ENCODE measurements around the gene C15orf39. TPM values are rescaled to one million over a fixed set of nuclear protein-coding genes. Genes with fewer than 3 reads are reported as not detected.
A peak's percentile ranks its signal among the peaks of the same experiment; 100 is the strongest.
"Not testable (repeated sequence)": the region's sequence is repeated elsewhere in the genome, so short reads cannot be mapped to it uniquely, and the experiment has no call there.

Gene C15orf39
- total RNA-seq, 6 experiments from 2014 or later, result 3.6 to 9.4 (median 5.8) TPM

DNA sequence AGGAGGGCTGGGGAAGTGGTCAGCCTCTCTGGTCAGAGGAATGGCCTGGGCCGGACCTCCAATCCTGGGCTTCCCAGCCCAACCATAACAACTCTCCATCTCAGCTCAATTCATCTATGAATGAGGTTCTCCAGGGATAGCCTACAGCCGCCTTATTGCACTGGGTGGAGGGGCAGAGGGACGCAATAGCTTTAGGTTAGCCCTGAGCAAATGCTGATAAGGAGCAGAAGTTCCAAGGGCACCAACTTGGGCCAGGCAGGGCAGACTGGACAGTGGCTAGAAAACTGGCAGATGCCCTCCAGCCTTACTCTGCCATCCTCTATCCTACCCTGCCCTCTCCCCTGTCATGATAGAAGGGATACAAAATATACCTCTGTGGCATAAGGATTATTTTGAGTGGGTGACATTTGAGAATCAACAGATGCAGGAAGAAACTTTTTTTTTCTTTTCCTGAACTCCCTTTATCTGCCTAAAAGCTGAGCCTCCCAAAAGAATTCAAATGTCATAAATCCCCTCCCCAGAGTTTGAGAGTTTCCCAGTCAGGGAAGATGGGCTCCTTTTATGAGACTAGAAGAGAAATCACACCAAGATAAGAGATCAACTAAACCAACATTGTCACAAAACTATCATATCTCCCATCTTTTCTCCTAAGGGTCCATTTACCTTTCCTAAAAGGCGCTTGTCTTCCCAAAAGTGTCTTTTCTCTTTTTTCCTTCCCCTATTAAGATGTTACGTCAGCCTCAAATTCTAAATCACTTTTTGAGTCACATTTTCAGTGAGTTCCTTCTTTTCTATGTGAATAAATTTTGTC is 40.4 kb upstream of the C15orf39 start:
- Histone ChIP-seq H3K4me1 (no peaks in the 10 kb centered on the region), H3K27me3 (no peaks in the 10 kb centered on the region), H3K27ac (no peak overlapping the region), H3K36me3 (no peaks in the 10 kb centered on the region), H3K9me3 (no peaks in the 10 kb centered on the region), H3K4me3 (no peak overlapping the region)
- DNase-seq (no peak), ATAC-seq (no peak)
- TF ChIP-seq, protein P1, sequence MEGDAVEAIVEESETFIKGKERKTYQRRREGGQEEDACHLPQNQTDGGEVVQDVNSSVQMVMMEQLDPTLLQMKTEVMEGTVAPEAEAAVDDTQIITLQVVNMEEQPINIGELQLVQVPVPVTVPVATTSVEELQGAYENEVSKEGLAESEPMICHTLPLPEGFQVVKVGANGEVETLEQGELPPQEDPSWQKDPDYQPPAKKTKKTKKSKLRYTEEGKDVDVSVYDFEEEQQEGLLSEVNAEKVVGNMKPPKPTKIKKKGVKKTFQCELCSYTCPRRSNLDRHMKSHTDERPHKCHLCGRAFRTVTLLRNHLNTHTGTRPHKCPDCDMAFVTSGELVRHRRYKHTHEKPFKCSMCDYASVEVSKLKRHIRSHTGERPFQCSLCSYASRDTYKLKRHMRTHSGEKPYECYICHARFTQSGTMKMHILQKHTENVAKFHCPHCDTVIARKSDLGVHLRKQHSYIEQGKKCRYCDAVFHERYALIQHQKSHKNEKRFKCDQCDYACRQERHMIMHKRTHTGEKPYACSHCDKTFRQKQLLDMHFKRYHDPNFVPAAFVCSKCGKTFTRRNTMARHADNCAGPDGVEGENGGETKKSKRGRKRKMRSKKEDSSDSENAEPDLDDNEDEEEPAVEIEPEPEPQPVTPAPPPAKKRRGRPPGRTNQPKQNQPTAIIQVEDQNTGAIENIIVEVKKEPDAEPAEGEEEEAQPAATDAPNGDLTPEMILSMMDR (IDR thresholded peaks at IDR 0.05), result no peak
- TF ChIP-seq POLR2A (IDR thresholded peaks at IDR 0.05), result no peak
- 61% methylated on average over 2 of the region's 5 CpGs for WGBS (ENCODE audit: insufficient coverage, low coverage, low lambda C conversion rate, missing lambda C conversion rate)
- intact Hi-C loops (cut with DNase I), result no loop called here

DNA sequence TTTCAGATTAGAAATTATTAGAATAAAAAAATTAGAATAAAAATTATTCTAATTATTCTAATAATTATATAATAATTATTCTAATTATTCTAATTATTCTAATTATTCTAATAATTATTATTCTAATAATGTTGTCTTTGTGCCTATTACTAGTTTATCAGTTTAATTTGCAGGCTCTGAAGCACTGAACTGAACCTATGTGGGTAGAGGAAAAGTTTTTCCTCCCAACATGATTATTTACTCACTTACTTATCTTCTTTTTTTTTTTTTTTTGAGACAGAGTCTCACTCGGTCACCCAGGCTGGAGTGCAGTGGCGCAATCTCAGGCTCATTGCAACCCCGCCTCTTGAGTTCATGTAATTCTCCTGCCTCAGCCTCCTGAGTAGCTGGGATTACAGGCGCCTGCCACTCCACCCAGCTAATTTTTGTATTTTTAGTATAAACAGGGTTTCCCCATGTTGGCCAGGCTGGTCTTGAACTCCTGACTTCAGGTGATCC is 39.7 kb upstream of the C15orf39 start:
- H3K4me3 ChIP-seq, result no peak overlapping the region
- intact Hi-C loops (cut with DNase I), result no loop called here
- H3K9me3 ChIP-seq, result no peaks in the 10 kb centered on the region
- H3K36me3 ChIP-seq, result no peaks in the 10 kb centered on the region
- H3K27me3 ChIP-seq, result no peaks in the 10 kb centered on the region
- no peak overlapping the region for H3K27ac ChIP-seq
- 42% methylated on average over 4 of the region's 4 CpGs for WGBS (ENCODE audit: insufficient coverage, low coverage, low lambda C conversion rate, missing lambda C conversion rate)
- H3K4me1 ChIP-seq, result no peaks in the 10 kb centered on the region
- ATAC-seq (peak in 2 of 4 donors; percentile 66 to 72), DNase-seq (peak in 2 of 3 donors; percentile 44 to 64)
- no peak for TF ChIP-seq POLR2A (IDR thresholded peaks at IDR 0.05)
- TF ChIP-seq, protein P1 (IDR thresholded peaks at IDR 0.05), result no peak

DNA sequence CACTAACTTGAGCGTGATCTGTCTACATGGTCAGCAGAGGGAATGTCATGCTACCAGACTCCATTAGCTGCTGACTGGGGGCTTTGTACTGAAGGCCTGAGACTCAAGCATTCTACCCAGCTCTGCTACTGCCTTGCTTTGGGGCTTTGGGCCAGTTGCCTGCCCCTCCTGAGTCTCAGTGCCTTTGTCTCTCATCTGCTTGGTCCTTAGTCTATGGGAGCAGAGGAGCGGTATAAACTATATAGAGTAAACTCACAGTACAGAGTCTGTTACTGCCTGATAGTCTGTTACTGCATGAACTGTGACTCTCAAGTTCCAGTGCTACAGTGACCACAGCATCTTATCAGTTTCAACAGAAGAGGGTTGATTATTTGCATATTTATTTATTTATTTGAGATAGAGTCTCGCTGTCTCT is 38.5 kb upstream of the C15orf39 start:
- Histone ChIP-seq H3K27ac (no peak overlapping the region), H3K4me1 (no peaks in the 10 kb centered on the region), H3K36me3 (no peaks in the 10 kb centered on the region), H3K9me3 (no peaks in the 10 kb centered on the region), H3K27me3 (no peaks in the 10 kb centered on the region), H3K4me3 (no peak overlapping the region)
- ATAC-seq, result no peak
- TF ChIP-seq POLR2A (IDR thresholded peaks at IDR 0.05), result no peak
- TF ChIP-seq, protein P1 (IDR thresholded peaks at IDR 0.05), result no peak
- no peak for DNase-seq
- intact Hi-C loops (cut with DNase I), result no loop called here
- WGBS (ENCODE audit: insufficient coverage, low coverage, low lambda C conversion rate, missing lambda C conversion rate), result 100% methylated on average over 1 of the region's 3 CpGs

DNA sequence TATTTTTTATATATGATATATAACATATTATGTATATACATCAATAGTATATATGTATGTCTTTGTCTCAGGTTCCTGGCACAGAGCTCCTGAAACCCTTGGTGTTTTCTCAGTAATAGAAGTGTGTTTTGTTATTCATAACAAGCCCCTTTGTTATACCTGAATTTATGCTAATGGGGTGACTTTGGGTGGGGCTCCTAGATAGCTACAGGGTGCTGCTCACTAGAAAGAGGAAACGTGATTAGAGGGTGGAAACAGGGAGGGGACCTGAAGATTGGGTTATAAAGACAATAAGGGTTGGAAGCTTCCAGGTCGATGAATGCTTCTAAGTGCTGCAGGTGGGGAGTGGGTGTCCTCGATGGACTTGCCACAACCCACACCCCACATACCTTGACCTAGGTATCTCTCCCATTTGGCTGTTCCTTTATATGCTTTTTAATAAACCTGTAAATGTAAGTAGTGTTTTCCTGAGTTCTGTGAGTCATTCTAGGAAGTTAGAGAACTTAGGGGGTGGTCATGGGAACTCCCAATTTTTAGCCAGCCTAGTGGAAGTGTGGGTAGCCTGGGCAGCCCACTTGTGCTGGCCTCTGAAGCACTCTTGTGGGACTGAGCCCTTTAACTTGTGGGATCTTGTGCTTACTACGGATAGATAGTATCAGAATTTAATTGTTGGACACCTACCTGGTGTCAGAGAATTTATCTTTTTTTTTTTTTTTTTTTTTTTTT is 36.9 kb upstream of the C15orf39 start:
- no peak for ATAC-seq
- intact Hi-C loops (cut with DNase I), result no loop called here
- no peak for TF ChIP-seq POLR2A (IDR thresholded peaks at IDR 0.05)
- TF ChIP-seq, protein P1 (IDR thresholded peaks at IDR 0.05), result no peak
- H3K4me1 ChIP-seq, result no peaks in the 10 kb centered on the region
- 56% methylated on average over 2 of the region's 4 CpGs for WGBS (ENCODE audit: insufficient coverage, low coverage, low lambda C conversion rate, missing lambda C conversion rate)
- no peaks in the 10 kb centered on the region for H3K36me3 ChIP-seq
- H3K4me3 ChIP-seq, result no peak overlapping the region
- H3K27me3 ChIP-seq, result no peaks in the 10 kb centered on the region
- DNase-seq, result no peak
- no peaks in the 10 kb centered on the region for H3K9me3 ChIP-seq
- H3K27ac ChIP-seq, result no peak overlapping the region

DNA sequence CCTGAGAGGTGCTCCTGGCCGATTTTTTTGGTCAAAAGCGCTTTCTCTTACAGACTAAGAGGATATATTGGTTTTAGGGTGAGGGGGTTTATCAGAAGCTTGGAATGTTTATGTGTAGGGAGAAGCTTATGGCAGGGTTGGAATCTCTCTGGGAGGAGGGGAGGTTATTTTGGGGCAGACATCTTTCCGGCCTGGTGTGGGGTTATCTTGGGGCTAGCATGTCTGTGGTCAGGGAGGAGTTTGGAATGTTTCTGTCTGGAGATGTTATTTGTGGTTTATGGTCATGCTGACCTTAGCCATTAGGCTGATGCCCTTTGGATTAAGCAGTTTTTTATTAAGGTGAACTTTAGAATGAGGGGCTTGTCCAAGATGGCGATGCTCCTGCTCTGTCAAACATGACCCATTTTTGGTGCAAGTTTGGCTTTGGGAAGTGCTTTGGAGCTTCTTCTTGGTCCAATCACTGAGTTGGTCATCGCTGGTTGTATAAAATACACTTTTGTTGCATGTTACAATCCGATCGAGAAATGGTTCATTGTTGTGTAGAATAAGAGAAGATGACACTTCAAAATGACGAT is 35.1 kb upstream of the C15orf39 start:
- ATAC-seq; H3K4me3 ChIP-seq; H3K4me1 ChIP-seq; H3K27me3 ChIP-seq; H3K36me3 ChIP-seq; H3K9me3 ChIP-seq; H3K27ac ChIP-seq; intact Hi-C loops (cut with DNase I); DNase-seq: not testable (repeated sequence)
- WGBS (ENCODE audit: insufficient coverage, low coverage, low lambda C conversion rate, missing lambda C conversion rate), result 56% methylated on average over 8 of the region's 8 CpGs
